GM18858 (cell line): Measurements from ENCODE around the gene COL9A3.

Experiments used
- ATAC-seq: cut with Tn5 transposase; IDR thresholded peaks from one replicate; pipeline ENCODE4 v1.9.1; 2021; ENCODE audit not compliant: unreplicated experiment

The COL9A3 gene

DNA sequence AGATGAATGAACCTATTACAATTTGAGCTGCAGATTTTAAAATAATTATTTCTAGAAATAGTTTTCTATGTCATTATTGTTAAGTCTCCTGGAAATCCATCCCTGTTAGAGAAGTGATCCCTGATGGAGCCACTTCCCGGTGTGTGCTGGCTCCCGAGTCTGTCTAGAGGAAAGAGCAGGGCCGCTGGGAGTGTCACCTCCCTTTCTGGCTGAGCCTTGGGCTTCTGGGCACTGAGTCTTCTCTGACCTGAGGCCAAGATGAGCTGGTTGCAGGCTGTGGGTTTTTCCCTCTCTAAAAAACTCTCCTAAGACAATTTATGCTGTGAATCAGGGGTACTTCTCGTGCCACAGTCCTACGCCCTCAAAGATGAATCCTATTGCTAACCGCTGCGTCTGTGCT is 73.6 kb downstream of the COL9A3 start:
- ATAC-seq: no peak
